Gastrocnemius medialis (tissue), 4 donors: ENCODE results near the gene LMX1A.

Experiments
- CTCF ChIP-seq, 5 experiments: fragments of 450-650 bp in 3 of 5; fragments of 200-600 bp in 2 of 5; sonication (generic) in 2 of 5; IDR thresholded peaks in 4 of 5; conservative IDR thresholded peaks in 1 of 5; 1 replicate in 4 of 5; 2 replicates in 1 of 5; pipeline ENCODE4 v1.5.1; 2016 to 2019; ENCODE audit warnings: antibody characterized with exemption in 5 of 5, mild to moderate bottlenecking in 3 of 5, moderate library complexity in 3 of 5
- POLR2A ChIP-seq, 2 donors: fragments of 450-650 bp; IDR thresholded peaks; one replicate each; pipeline ENCODE4 v1.6.1; 2017; ENCODE audit warnings: antibody characterized with exemption in 2 of 2, mild to moderate bottlenecking in 2 of 2, moderate library complexity in 2 of 2

DNA sequence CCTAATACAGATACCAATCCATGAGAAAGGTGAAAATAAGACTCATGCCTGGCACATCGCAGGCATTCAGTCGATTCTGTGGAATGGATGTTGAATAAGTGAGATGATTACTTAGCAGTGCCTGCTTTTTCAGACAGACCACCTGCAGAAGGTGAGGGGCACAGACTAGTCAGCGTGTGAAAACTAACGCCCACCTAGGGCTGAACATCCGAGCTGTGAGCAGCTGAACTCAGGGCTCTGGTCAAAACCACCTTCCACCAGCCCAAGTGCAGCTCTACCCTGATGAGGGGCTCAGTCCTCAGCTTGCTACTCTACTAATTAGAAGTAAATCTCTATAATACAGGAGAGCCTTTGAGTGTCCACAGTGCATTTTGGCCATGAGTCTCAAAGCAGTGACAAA is 32.5 kb downstream of the LMX1A start:
- TF ChIP-seq CTCF (IDR thresholded peaks at IDR 0.05 in 4 of 5, conservative IDR thresholded peaks at IDR 0.05 in 1 of 5) (no peak), POLR2A (IDR thresholded peaks at IDR 0.05) (no peak)
